ENCODE data around the gene CAV2. TPM values are rescaled to one million over a fixed set of nuclear protein-coding genes. Genes with fewer than 3 reads are reported as not detected.

Gene CAV2
- total and polyA plus RNA-seq, 2 of the 8 experiments (the other 6 are each of a cell fraction or from before 2014, with no cell fraction given) = 2.8 to 4.7 TPM

- no peak for TF ChIP-seq CTCF (IDR thresholded peaks at IDR 0.05; ENCODE audit: control extremely low read depth in 1 of 3, insufficient read depth in 1 of 3, low read depth in 1 of 3, low read length in 3 of 3)
These were observed 12.3 kb downstream of the CAV2 start (continued) for GRCh38 chr7:116511552-116512519.
